Heart right ventricle (tissue), 16 donors: Measurements from ENCODE around the gene YWHAE. TPM values are rescaled to one million over a fixed set of nuclear protein-coding genes. Genes with fewer than 3 reads are reported as not detected.
A peak's percentile ranks its signal among the peaks of the same experiment; 100 is the strongest.

Source experiments
- ATAC-seq, 8 donors: fragments of 200-7000 bp; cut with Tn5 transposase; one replicate each; pipeline ENCODE4 v1.9.1; 2020; ENCODE audit warnings: mild to moderate bottlenecking in 8 of 8, moderate library complexity in 8 of 8, moderate number of reproducible peaks in 1 of 8
- DNase-seq, 2 donors: peaks; one replicate each; pipeline ENCODE4 v3.0.0-alpha.2; 2020
- H3K27ac ChIP-seq, 10 donors: fragments of 200-600 bp; sonication (generic) in 2 of 10; one replicate each; pipeline versions ENCODE4 v1.5.0 to v1.8.0; 2020 to 2022; ENCODE audit warnings: mild to moderate bottlenecking in 3 of 10
- H3K27me3 ChIP-seq, 7 donors: fragments of 200-600 bp; one replicate each; pipeline ENCODE4 v1.8.0; 2021 to 2022; ENCODE audit warnings: mild to moderate bottlenecking in 2 of 7
- H3K36me3 ChIP-seq, 9 donors: fragments of 200-600 bp; sonication (generic) in 1 of 9; one replicate each; pipeline versions ENCODE4 v1.5.0 to v1.8.0; 2020 to 2022; ENCODE audit warnings: mild to moderate bottlenecking in 2 of 9
- H3K4me1 ChIP-seq, 9 donors: fragments of 200-600 bp; sonication (generic) in 1 of 9; one replicate each; pipeline versions ENCODE4 v1.5.0 to v1.8.0; 2020 to 2022; ENCODE audit warnings: mild to moderate bottlenecking in 4 of 9
- H3K4me3 ChIP-seq, 10 donors: fragments of 200-600 bp; sonication (generic) in 2 of 10; one replicate each; pipeline versions ENCODE4 v1.5.0 to v1.8.0; 2020 to 2022; ENCODE audit warnings: mild to moderate bottlenecking in 7 of 10, moderate library complexity in 2 of 10
- H3K9me3 ChIP-seq, 11 donors: fragments of 200-600 bp in 10 of 11; sonication (generic) in 2 of 11; one replicate each; pipeline versions ENCODE4 v1.5.0 to v1.8.0; 2013 to 2022; ENCODE audit warnings: mild to moderate bottlenecking in 2 of 11, control low read depth in 1 of 11, moderate library complexity in 1 of 11
- WGBS, 2 donors: extraction: QIAGEN DNeasy Blood & Tissue Kit; methylation state at CpG; one replicate each; pipeline ENCODE4 v1.1.7; 2013; ENCODE audit warnings: inconsistent platforms in 1 of 2; 5-methylcytosine and 5-hydroxymethylcytosine counted together
- intact Hi-C, 10 donors: fragments of 100-400 bp; cut with DNase I; formaldehyde crosslinking; loops; one replicate each; pipeline versions ENCODE4 v1.11.1 to v1.14.2; 2022
- long read RNA-seq, 3 donors: library from polyadenylated mRNA; unstranded; transcript quantifications; one replicate each; pipeline ENCODE4 v2.0.0, GENCODE V29; 2020 to 2021
- polyA plus RNA-seq, 2 donors: library from polyadenylated mRNA; stranded (reverse); fragments of 200-250 nt; gene quantifications; one replicate each; pipeline ENCODE4 v1.2.3, GENCODE V29; 2013
- total RNA-seq, 10 donors: library from RNA; stranded (reverse); fragmentation: NEBNext Ultra II Directional in 3 of 10; extraction: Animal tissue kit (Norgen Biotek cat#: 25700) in 3 of 10; gene quantifications; one replicate each; pipeline versions ENCODE4 v1.2.1 to v1.2.4, GENCODE V29; 2021 to 2023
- TF ChIP-seq, protein P1 (sequence below), 9 donors: fragments of 200-600 bp; sonication (generic) in 2 of 9; IDR thresholded peaks; one replicate each; pipeline versions ENCODE4 v1.5.0 to v1.8.0; 2021 to 2022; ENCODE audit warnings: antibody characterized with exemption in 9 of 9, mild to moderate bottlenecking in 5 of 9, moderate library complexity in 1 of 9
- donor health status: Arrhythmogenic right ventricular cardiomyopathy.
- donor health status: ischemic (EF 13 %, LVEDD 7.1; RV severe dilation, severe dysfunction).
- donor health status: healthy with polysubstance abuse.
- donor health status: DM: no; HTN: yes; CAD: no.
- donor health status: DM: no; HTN: no; CAD: no.
- donor health status: ischemic (EF 25% LVEDD 6.9; RV normal size, moderate dysfunction).
- donor health status: ischemic (EF 25% LVEDD 5.7; RV mildly dilated, moderate dysfunction).
- donor health status: healthy.
- donor health status: DM: yes; HTN: yes; CAD: no.
- donor health status: Ischemic cardiomyopathy.
- donor health status: ischemic (EF 35%, LVEDD 5.7; RV mildly dilated, moderate dysfunction).
- donor health status: nonischemic (EF 11% LVEDD 7.7; RV severe dilation, severe dysfunction).
- donor health status: DM: yes; HTN: yes; CAD: no.
- donor health status: PGD.
- donor health status: ischemic (EF 29% LVEDD 5.4; RV normal size, mild dysfunction).
- donor health status: nonischemic (EF 23%, LVEDD 6.1; RV moderate dilation, normal function).

Gene YWHAE
- total RNA-seq (100 to 1,000 TPM; 600 to 791 (median 620) TPM), polyA plus RNA-seq (100 to 1,000 TPM; 478 to 505 TPM)
- long read RNA-seq, donor 1, transcript YWHAE-208 (7 exons, 1,818 nt) = minor isoform, 7 of 300 reads
- long read RNA-seq, donor 1, transcript YWHAE-201 (6 exons, 2,211 nt) = major isoform, 126 of 300 reads
- long read RNA-seq, donor 1, partial matches to known transcripts = 14 of 300 reads
- long read RNA-seq, donor 1, other reads (novel, unspliced or antisense) = 150 of 300 reads
- long read RNA-seq, donor 2, transcript YWHAE-208 (7 exons, 1,818 nt) = minor isoform, 17 of 337 reads
- long read RNA-seq, donor 2, transcript YWHAE-205 (2 exons, 465 nt) = minor isoform, 7 of 337 reads
- long read RNA-seq, donor 2, transcript YWHAE-201 (6 exons, 2,211 nt) = major isoform, 203 of 337 reads
- long read RNA-seq, donor 2, partial matches to known transcripts = 5 of 337 reads
- long read RNA-seq, donor 2, other reads (novel, unspliced or antisense) = 101 of 337 reads
- long read RNA-seq, donor 3, transcript YWHAE-201 (6 exons, 2,211 nt) = major isoform, 682 of 1,001 reads
- long read RNA-seq, donor 3, transcript YWHAE-208 (7 exons, 1,818 nt) = minor isoform, 34 of 1,001 reads
- long read RNA-seq, donor 3, partial matches to known transcripts = 9 of 1,001 reads
- long read RNA-seq, donor 3, other reads (novel, unspliced or antisense) = 273 of 1,001 reads

GRCh38 chr17:1399679-1400512 lies at the start of gene YWHAE:
Gene YWHAE (minus strand): TSS chr17:1400222. CDS start chr17:1400110, 112 bp downstream.
- Histone ChIP-seq H3K4me1 (peaks cover 5 to 49% (median 42%) of the 10 kb centered on the region in 9 donors), H3K27ac (peak within 1 kb of the TSS; percentile 90 to 97 (median 96)), H3K36me3 (peaks cover 0 to 15% (median 0%) of the 10 kb centered on the region in 9 donors), H3K9me3 (no peaks in the 10 kb centered on the region), H3K4me3 (peak within 1 kb of the TSS; percentile 67 to 94 (median 80)), H3K27me3 (no peaks in the 10 kb centered on the region)
- 0 to 1% methylated on average over 81 to 82 of the region's 82 CpGs for WGBS, 2 donors
- DNase-seq (peak; percentile 98), ATAC-seq (peak; percentile 97 to 98 (median 98))
- TF ChIP-seq, protein P1, sequence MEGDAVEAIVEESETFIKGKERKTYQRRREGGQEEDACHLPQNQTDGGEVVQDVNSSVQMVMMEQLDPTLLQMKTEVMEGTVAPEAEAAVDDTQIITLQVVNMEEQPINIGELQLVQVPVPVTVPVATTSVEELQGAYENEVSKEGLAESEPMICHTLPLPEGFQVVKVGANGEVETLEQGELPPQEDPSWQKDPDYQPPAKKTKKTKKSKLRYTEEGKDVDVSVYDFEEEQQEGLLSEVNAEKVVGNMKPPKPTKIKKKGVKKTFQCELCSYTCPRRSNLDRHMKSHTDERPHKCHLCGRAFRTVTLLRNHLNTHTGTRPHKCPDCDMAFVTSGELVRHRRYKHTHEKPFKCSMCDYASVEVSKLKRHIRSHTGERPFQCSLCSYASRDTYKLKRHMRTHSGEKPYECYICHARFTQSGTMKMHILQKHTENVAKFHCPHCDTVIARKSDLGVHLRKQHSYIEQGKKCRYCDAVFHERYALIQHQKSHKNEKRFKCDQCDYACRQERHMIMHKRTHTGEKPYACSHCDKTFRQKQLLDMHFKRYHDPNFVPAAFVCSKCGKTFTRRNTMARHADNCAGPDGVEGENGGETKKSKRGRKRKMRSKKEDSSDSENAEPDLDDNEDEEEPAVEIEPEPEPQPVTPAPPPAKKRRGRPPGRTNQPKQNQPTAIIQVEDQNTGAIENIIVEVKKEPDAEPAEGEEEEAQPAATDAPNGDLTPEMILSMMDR (IDR thresholded peaks at IDR 0.05) = no peak
- intact Hi-C loops = loop anchor here in 6 of 10 donors (5.0 to 10.0 kb wide), 5 partner anchors 33 to 57 kb away; partner anchors contain the start of gene CRK (in 2 of the 6)

- no peak for ATAC-seq
- Histone ChIP-seq H3K9me3 (no peaks in the 10 kb centered on the region), H3K4me3 (no peak overlapping the region), H3K4me1 (peaks cover 18 to 90% (median 84%) of the 10 kb centered on the region in 9 donors), H3K36me3 (peaks cover 0 to 46% (median 0%) of the 10 kb centered on the region in 9 donors), H3K27ac (peak overlapping the region in 1 of 10 donors; percentile 87), H3K27me3 (no peaks in the 10 kb centered on the region)
- DNase-seq = no peak
- TF ChIP-seq, protein P1 (IDR thresholded peaks at IDR 0.05) = no peak
- 87 to 89% methylated on average over 5 of the region's 5 CpGs for WGBS, 2 donors
- intact Hi-C loops = loop anchor here in 1 of 10 donors (5.0 kb wide), 1 partner anchor 77 kb away; no protein-coding TSS in a partner anchor
Observed at GRCh38 chr17:1449412-1449967, 49.5 kb upstream of the YWHAE start.

- TF ChIP-seq, protein P1 (IDR thresholded peaks at IDR 0.05) = no peak
- DNase-seq (no peak), ATAC-seq (peak; percentile 18 to 86 (median 56))
- Histone ChIP-seq H3K36me3 (peaks cover 0 to 50% (median 0%) of the 10 kb centered on the region in 9 donors), H3K4me3 (peak overlapping the region in 4 of 10 donors; percentile 2 to 17 (median 14)), H3K27ac (peak overlapping the region; percentile 16 to 87 (median 63)), H3K9me3 (no peaks in the 10 kb centered on the region), H3K27me3 (no peaks in the 10 kb centered on the region), H3K4me1 (peaks cover 9 to 69% (median 61%) of the 10 kb centered on the region in 9 donors)
- intact Hi-C loops = loop anchor here in 1 of 10 donors (5.0 kb wide), 1 partner anchor 75 kb away; no protein-coding TSS in a partner anchor
- 50 to 57% methylated on average over 7 of the region's 7 CpGs for WGBS, 2 donors
Observed at GRCh38 chr17:1447052-1447451, 47.0 kb upstream of the YWHAE start.
